DOHH2 (cell line): ENCODE data around the gene HSBP1.

ENCODE experiments used
- CTCF ChIP-seq: fragments of 200-600 bp; sonication (generic); IDR thresholded peaks from one replicate; pipeline ENCODE4 v1.5.1; 2014; ENCODE audit warnings: antibody characterized with exemption, mild to moderate bottlenecking, low read depth, low read length; ENCODE audit not compliant: poor library complexity, severe bottlenecking
- EZH2phosphoT487 ChIP-seq: fragments of 200-600 bp; sonication (generic); IDR thresholded peaks from 2 replicates; pipeline ENCODE4 v1.6.1; 2017; ENCODE audit warnings: borderline replicate concordance, mild to moderate bottlenecking, antibody characterized with exemption, low read length, moderate library complexity, mixed read lengths

GRCh38 chr16:83851473-83851872 is 43.7 kb downstream of the HSBP1 start:
- no peak for TF ChIP-seq CTCF
- no peak for TF ChIP-seq EZH2phosphoT487
